SK-N-SH treated with all-trans-retinoic acid at 6 μM for 48 hours (cell line): Measurements from ENCODE around the gene LAMB4.

Experiments
- ATAC-seq: fragments of 200-7000 bp; cut with Tn5 transposase; 3 replicates; pipeline ENCODE4 v1.9.1; 2020; ENCODE audit warnings: mild to moderate bottlenecking, moderate library complexity
- ARNTL ChIP-seq: fragments of 450-650 bp; formaldehyde crosslinking; IDR thresholded peaks from 2 replicates; pipeline ENCODE4 v1.5.0; 2020; ENCODE audit warnings: low read depth, mild to moderate bottlenecking, moderate library complexity, borderline replicate concordance
- BACH2 ChIP-seq: fragments of 250-450 bp; sonication (Bioruptor Pico); IDR thresholded peaks from 2 replicates; pipeline ENCODE4 v1.9.0; 2021; ENCODE audit warnings: mild to moderate bottlenecking, borderline replicate concordance
- CSDC2 ChIP-seq: fragments of 250-450 bp; sonication (Bioruptor Pico); IDR thresholded peaks from 2 replicates; pipeline ENCODE4 v1.5.0; 2020; ENCODE audit warnings: mild to moderate bottlenecking, moderate library complexity
- ESRRG ChIP-seq: fragments of 250-450 bp; sonication (Bioruptor Pico); IDR thresholded peaks from 2 replicates; pipeline ENCODE4 v1.6.1; 2021; ENCODE audit warnings: mild to moderate bottlenecking
- GLIS3 ChIP-seq: fragments of 250-450 bp; sonication (Bioruptor Pico); IDR thresholded peaks from 2 replicates; pipeline ENCODE4 v1.5.0; 2020; ENCODE audit warnings: mild to moderate bottlenecking, moderate library complexity
- ISL1 ChIP-seq: fragments of 250-450 bp; sonication (Bioruptor Pico); IDR thresholded peaks from 2 replicates; pipeline ENCODE4 v2.1.2; 2022; ENCODE audit warnings: mild to moderate bottlenecking, moderate library complexity
- OSR1 ChIP-seq: fragments of 250-450 bp; sonication (Bioruptor Pico); IDR thresholded peaks from 2 replicates; pipeline ENCODE4 v1.8.0; 2022; ENCODE audit warnings: moderate library complexity, mild to moderate bottlenecking, inconsistent platforms
- RARB ChIP-seq: fragments of 250-450 bp; sonication (Bioruptor Pico); IDR thresholded peaks from 2 replicates; pipeline ENCODE4 v1.8.0; 2021; ENCODE audit warnings: mild to moderate bottlenecking, moderate library complexity
- SNAI2 ChIP-seq: fragments of 250-450 bp; sonication (Bioruptor Pico); IDR thresholded peaks from 2 replicates; pipeline ENCODE4 v1.5.0; 2020; ENCODE audit warnings: mild to moderate bottlenecking, moderate library complexity
- TCF4 ChIP-seq: fragments of 250-450 bp; sonication (Bioruptor Pico); IDR thresholded peaks from 2 replicates; pipeline ENCODE4 v1.8.0; 2021; ENCODE audit warnings: mild to moderate bottlenecking, moderate library complexity, borderline replicate concordance
- TOX ChIP-seq: fragments of 250-450 bp; sonication (Bioruptor Pico); IDR thresholded peaks from 2 replicates; pipeline ENCODE4 v1.8.0; 2021; ENCODE audit warnings: mild to moderate bottlenecking, moderate library complexity, borderline replicate concordance
- ZC3H10 ChIP-seq: fragments of 250-450 bp; sonication (Bioruptor Pico); IDR thresholded peaks from 2 replicates; pipeline ENCODE4 v1.5.1; 2021; ENCODE audit warnings: mild to moderate bottlenecking, moderate library complexity
- ZFP3 ChIP-seq: fragments of 250-450 bp; sonication (Bioruptor Pico); IDR thresholded peaks from 2 replicates; pipeline ENCODE4 v1.5.0; 2020; ENCODE audit warnings: mild to moderate bottlenecking, moderate library complexity
- ZFP30 ChIP-seq: fragments of 450-650 bp; formaldehyde crosslinking; IDR thresholded peaks from 2 replicates; pipeline ENCODE4 v1.5.0; 2022; ENCODE audit warnings: mild to moderate bottlenecking, moderate library complexity
- ZNF565 ChIP-seq: fragments of 450-650 bp; formaldehyde crosslinking; conservative IDR thresholded peaks from 2 replicates; pipeline ENCODE4 v1.5.0; 2020; ENCODE audit warnings: low read depth, mild to moderate bottlenecking, moderate library complexity
- ZNF70 ChIP-seq: fragments of 450-650 bp; formaldehyde crosslinking; IDR thresholded peaks from 2 replicates; pipeline ENCODE4 v1.5.0; 2020; ENCODE audit warnings: mild to moderate bottlenecking, moderate library complexity
- ZNF8 ChIP-seq: fragments of 450-650 bp; formaldehyde crosslinking; IDR thresholded peaks from 2 replicates; pipeline ENCODE4 v1.5.0; 2020; ENCODE audit warnings: mild to moderate bottlenecking, moderate library complexity
- TF ChIP-seq, protein P1 (sequence below): fragments of 250-450 bp; sonication (Bioruptor Pico); IDR thresholded peaks from 2 replicates; pipeline ENCODE4 v1.8.0; 2020; ENCODE audit warnings: mild to moderate bottlenecking, moderate library complexity, borderline replicate concordance
- TF ChIP-seq, protein P2 (sequence below): fragments of 250-450 bp; sonication (Bioruptor Pico); IDR thresholded peaks from 2 replicates; pipeline ENCODE4 v1.5.0; 2020; ENCODE audit warnings: mild to moderate bottlenecking, moderate library complexity
- TF ChIP-seq, protein P3 (sequence below): fragments of 250-450 bp; sonication (Bioruptor Pico); IDR thresholded peaks from 2 replicates; pipeline ENCODE4 v1.5.1; 2020; ENCODE audit warnings: low read depth, mild to moderate bottlenecking, moderate library complexity
- TF ChIP-seq, protein P4 (sequence below): fragments of 250-450 bp; sonication (Bioruptor Pico); IDR thresholded peaks from 2 replicates; pipeline ENCODE4 v1.8.0; 2021; ENCODE audit warnings: low read depth, mild to moderate bottlenecking, moderate library complexity, borderline replicate concordance

The LAMB4 gene

DNA sequence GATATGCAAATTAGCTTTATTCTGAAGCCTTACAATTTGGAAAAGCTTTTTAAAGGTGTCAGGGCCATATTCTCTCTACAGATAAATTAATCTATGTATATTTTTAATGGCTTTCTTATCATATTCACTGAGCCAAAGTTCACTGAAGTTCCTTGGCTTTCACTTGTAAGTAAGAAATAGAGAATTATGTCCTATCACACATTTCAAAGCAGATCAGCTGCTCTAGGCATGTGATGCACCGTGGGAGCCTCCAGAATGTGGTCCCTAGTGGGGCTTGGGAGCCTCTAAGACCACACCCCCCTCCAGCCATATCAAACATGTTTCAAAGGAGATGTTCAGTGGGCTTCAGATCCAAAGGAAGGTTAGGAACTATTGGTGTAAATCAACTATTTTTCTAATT is 51.5 kb downstream of the LAMB4 start:
- ATAC-seq, result no peak
- no peak for TF ChIP-seq BACH2 (CRISPR knock-in tag)
- TF ChIP-seq ZNF565 (CRISPR knock-in tag), result no peak
- TF ChIP-seq TCF4 (CRISPR knock-in tag), result no peak
- TF ChIP-seq, protein P1, sequence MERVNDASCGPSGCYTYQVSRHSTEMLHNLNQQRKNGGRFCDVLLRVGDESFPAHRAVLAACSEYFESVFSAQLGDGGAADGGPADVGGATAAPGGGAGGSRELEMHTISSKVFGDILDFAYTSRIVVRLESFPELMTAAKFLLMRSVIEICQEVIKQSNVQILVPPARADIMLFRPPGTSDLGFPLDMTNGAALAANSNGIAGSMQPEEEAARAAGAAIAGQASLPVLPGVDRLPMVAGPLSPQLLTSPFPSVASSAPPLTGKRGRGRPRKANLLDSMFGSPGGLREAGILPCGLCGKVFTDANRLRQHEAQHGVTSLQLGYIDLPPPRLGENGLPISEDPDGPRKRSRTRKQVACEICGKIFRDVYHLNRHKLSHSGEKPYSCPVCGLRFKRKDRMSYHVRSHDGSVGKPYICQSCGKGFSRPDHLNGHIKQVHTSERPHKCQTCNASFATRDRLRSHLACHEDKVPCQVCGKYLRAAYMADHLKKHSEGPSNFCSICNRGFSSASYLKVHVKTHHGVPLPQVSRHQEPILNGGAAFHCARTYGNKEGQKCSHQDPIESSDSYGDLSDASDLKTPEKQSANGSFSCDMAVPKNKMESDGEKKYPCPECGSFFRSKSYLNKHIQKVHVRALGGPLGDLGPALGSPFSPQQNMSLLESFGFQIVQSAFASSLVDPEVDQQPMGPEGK (CRISPR knock-in tag), result no peak
- no peak for TF ChIP-seq ISL1 (CRISPR knock-in tag)
- no peak for TF ChIP-seq SNAI2 (CRISPR knock-in tag)
- TF ChIP-seq, protein P2, sequence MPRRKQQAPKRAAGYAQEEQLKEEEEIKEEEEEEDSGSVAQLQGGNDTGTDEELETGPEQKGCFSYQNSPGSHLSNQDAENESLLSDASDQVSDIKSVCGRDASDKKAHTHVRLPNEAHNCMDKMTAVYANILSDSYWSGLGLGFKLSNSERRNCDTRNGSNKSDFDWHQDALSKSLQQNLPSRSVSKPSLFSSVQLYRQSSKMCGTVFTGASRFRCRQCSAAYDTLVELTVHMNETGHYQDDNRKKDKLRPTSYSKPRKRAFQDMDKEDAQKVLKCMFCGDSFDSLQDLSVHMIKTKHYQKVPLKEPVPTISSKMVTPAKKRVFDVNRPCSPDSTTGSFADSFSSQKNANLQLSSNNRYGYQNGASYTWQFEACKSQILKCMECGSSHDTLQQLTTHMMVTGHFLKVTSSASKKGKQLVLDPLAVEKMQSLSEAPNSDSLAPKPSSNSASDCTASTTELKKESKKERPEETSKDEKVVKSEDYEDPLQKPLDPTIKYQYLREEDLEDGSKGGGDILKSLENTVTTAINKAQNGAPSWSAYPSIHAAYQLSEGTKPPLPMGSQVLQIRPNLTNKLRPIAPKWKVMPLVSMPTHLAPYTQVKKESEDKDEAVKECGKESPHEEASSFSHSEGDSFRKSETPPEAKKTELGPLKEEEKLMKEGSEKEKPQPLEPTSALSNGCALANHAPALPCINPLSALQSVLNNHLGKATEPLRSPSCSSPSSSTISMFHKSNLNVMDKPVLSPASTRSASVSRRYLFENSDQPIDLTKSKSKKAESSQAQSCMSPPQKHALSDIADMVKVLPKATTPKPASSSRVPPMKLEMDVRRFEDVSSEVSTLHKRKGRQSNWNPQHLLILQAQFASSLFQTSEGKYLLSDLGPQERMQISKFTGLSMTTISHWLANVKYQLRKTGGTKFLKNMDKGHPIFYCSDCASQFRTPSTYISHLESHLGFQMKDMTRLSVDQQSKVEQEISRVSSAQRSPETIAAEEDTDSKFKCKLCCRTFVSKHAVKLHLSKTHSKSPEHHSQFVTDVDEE (CRISPR knock-in tag), result no peak
- TF ChIP-seq, protein P3, sequence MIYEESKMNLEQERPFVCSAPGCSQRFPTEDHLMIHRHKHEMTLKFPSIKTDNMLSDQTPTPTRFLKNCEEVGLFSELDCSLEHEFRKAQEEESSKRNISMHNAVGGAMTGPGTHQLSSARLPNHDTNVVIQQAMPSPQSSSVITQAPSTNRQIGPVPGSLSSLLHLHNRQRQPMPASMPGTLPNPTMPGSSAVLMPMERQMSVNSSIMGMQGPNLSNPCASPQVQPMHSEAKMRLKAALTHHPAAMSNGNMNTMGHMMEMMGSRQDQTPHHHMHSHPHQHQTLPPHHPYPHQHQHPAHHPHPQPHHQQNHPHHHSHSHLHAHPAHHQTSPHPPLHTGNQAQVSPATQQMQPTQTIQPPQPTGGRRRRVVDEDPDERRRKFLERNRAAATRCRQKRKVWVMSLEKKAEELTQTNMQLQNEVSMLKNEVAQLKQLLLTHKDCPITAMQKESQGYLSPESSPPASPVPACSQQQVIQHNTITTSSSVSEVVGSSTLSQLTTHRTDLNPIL (CRISPR knock-in tag), result no peak
- no peak for TF ChIP-seq GLIS3 (CRISPR knock-in tag)
- TF ChIP-seq ZFP3 (CRISPR knock-in tag), result no peak
- TF ChIP-seq CSDC2 (CRISPR knock-in tag), result no peak
- TF ChIP-seq ZNF70 (CRISPR knock-in tag), result no peak
- TF ChIP-seq RARB (CRISPR knock-in tag), result no peak
- TF ChIP-seq OSR1 (CRISPR knock-in tag), result no peak
- no peak for TF ChIP-seq TOX
- TF ChIP-seq, protein P4, sequence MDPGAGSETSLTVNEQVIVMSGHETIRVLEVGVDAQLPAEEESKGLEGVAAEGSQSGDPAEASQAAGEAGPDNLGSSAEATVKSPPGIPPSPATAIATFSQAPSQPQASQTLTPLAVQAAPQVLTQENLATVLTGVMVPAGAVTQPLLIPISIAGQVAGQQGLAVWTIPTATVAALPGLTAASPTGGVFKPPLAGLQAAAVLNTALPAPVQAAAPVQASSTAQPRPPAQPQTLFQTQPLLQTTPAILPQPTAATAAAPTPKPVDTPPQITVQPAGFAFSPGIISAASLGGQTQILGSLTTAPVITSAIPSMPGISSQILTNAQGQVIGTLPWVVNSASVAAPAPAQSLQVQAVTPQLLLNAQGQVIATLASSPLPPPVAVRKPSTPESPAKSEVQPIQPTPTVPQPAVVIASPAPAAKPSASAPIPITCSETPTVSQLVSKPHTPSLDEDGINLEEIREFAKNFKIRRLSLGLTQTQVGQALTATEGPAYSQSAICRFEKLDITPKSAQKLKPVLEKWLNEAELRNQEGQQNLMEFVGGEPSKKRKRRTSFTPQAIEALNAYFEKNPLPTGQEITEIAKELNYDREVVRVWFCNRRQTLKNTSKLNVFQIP (CRISPR knock-in tag), result no peak
- no peak for TF ChIP-seq ESRRG (CRISPR knock-in tag)
- TF ChIP-seq ZNF8, result no peak
- no peak for TF ChIP-seq ARNTL
- TF ChIP-seq ZFP30, result no peak

DNA sequence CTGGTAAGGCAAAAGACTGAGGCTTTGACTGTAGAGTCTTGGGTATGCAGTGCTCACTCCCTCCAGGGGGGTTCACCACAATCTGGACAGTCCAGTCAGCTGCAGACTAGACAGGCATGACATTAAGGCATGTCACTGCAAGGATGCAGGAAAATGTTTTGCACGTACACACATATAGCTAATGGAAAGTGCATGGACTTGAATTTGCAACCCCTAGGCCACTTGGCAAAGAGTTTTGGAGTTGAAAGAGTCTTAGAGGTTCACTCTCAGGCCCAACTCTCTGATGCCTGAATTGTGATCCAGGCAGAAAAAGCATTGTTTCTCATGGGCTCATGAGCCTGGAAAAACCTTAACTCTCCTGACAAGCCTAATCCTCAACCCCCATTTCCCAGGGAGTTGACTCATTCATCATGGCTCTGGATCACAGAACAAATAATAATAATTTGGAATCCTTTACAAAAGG is 51.9 kb downstream of the LAMB4 start:
- TF ChIP-seq ZNF8 (no peak), ZFP30 (no peak), TOX (no peak), BACH2 (CRISPR knock-in tag) (no peak), ESRRG (CRISPR knock-in tag) (no peak), SNAI2 (CRISPR knock-in tag) (no peak), GLIS3 (CRISPR knock-in tag) (no peak), ISL1 (CRISPR knock-in tag) (no peak), RARB (CRISPR knock-in tag) (no peak), ZC3H10 (CRISPR knock-in tag) (no peak), ZNF70 (CRISPR knock-in tag) (no peak), ZNF565 (CRISPR knock-in tag) (no peak), OSR1 (CRISPR knock-in tag) (no peak), ARNTL (no peak)
- TF ChIP-seq, protein P4 (CRISPR knock-in tag), result no peak
- TF ChIP-seq, protein P3 (CRISPR knock-in tag), result no peak
- TF ChIP-seq, protein P2 (CRISPR knock-in tag), result no peak
- no peak for ATAC-seq
